Endothelial cell of umbilical vein (primary cell): ENCODE measurements around the gene ADGRG7. TPM values are rescaled to one million over a fixed set of nuclear protein-coding genes. Genes with fewer than 3 reads are reported as not detected.
A peak's percentile ranks its signal among the peaks of the same experiment; 100 is the strongest.

Experiments
- BruUV-seq: library from RNA; stranded (reverse); fragments of 400-500 nt; replicated peaks from 2 replicates; lab custom pipeline; 2021; lab: Mats Ljungman, UMichigan
- CTCF ChIA-PET: fragments of 300-600, 350-600 bp; sonication (Branson Sonifier 250); formaldehyde crosslinking; loops from one replicate; lab custom pipeline; 2021; ENCODE audit warnings: antibody characterized with exemption, inconsistent platforms; lab: Charles Lee
- POLR2A ChIA-PET: fragments of 300-600, 350-600 bp; sonication (Branson Sonifier 250); formaldehyde crosslinking; loops from one replicate; lab custom pipeline; 2021; ENCODE audit warnings: antibody characterized with exemption, inconsistent platforms; lab: Charles Lee
- DNase-seq: peaks from one replicate; pipeline ENCODE4 v3.0.0-alpha.2; 2011; ENCODE audit warnings: low read depth, low spot score
- FAIRE-seq: peaks from 2 replicates; lab custom pipeline; 2011; peaks lifted over from hg19 to GRCh38; lab: Jason Lieb, UNC
- H2AFZ ChIP-seq: 2 replicates; pipeline ENCODE4 v1.6.0; 2012; ENCODE audit warnings: low read depth, low read length, control low read depth, inconsistent platforms
- H3K27ac ChIP-seq: 2 replicates; pipeline ENCODE4 v1.5.1; 2011; ENCODE audit warnings: low read depth, mild to moderate bottlenecking, control low read depth, low read length, moderate library complexity; ENCODE audit not compliant: insufficient read depth
- H3K27me3 ChIP-seq, 2 experiments: 2 replicates each; pipeline versions ENCODE4 v1.6.0 to v1.6.1; 2011; ENCODE audit warnings: low read length in 2 of 2, mixed read lengths in 1 of 2; ENCODE audit not compliant: control insufficient read depth in 2 of 2, insufficient read depth in 2 of 2
- H3K36me3 ChIP-seq, 2 experiments: 2 replicates in 1 of 2; 3 replicates in 1 of 2; pipeline ENCODE4 v1.5.1; 2011; ENCODE audit warnings: low read length in 2 of 2, mild to moderate bottlenecking in 1 of 2, moderate library complexity in 1 of 2; ENCODE audit not compliant: control insufficient read depth in 2 of 2, insufficient read depth in 2 of 2; ENCODE audit errors: extremely low read depth in 1 of 2
- H3K4me1 ChIP-seq: 3 replicates; pipeline ENCODE4 v1.5.1; 2011; ENCODE audit warnings: mild to moderate bottlenecking, low read length; ENCODE audit not compliant: control insufficient read depth, insufficient read depth; ENCODE audit errors: extremely low read depth
- H3K4me2 ChIP-seq: 2 replicates; pipeline ENCODE4 v1.6.1; 2011; ENCODE audit warnings: low read length, control low read depth, mixed read lengths; ENCODE audit not compliant: insufficient read depth
- H3K4me3 ChIP-seq, 3 experiments: fragments of 200-600 bp in 1 of 3; sonication (generic), shearing (Covaris generic) in 1 of 3; replicated peaks in 1 of 3; 2 replicates each; pipeline ENCODE4 v1.5.1; 2011 to 2016; ENCODE audit warnings: control low read depth in 3 of 3, low read length in 3 of 3, mild to moderate bottlenecking in 2 of 3, inconsistent platforms in 1 of 3, low read depth in 1 of 3, moderate library complexity in 1 of 3; ENCODE audit not compliant: insufficient read depth in 1 of 3
- H3K79me2 ChIP-seq: 2 replicates; pipeline ENCODE4 v1.6.0; 2012; ENCODE audit warnings: low read length, inconsistent platforms; ENCODE audit not compliant: control insufficient read depth, insufficient read depth
- H3K9ac ChIP-seq: replicated peaks from 2 replicates; pipeline ENCODE3; 2011; ENCODE audit warnings: low read length, control low read depth; ENCODE audit not compliant: insufficient read depth; ENCODE audit errors: extremely low read depth
- H3K9me1 ChIP-seq: replicated peaks from 3 replicates; pipeline ENCODE4 v1.6.0; 2011; ENCODE audit warnings: mild to moderate bottlenecking, low read length; ENCODE audit not compliant: control insufficient read depth, insufficient read depth; ENCODE audit errors: extremely low read depth
- H3K9me3 ChIP-seq: replicated peaks from 2 replicates; pipeline ENCODE4 v1.5.1; 2012; ENCODE audit warnings: low read length, inconsistent platforms; ENCODE audit not compliant: control insufficient read depth, insufficient read depth
- H4K20me1 ChIP-seq: replicated peaks from 2 replicates; pipeline ENCODE3; 2011; ENCODE audit warnings: mild to moderate bottlenecking, low read length; ENCODE audit not compliant: control insufficient read depth, insufficient read depth; ENCODE audit errors: extremely low read depth
- CTCF ChIP-seq, 2 donors: IDR thresholded peaks; 1 replicate in 1 of 2; 2 replicates in 1 of 2; pipeline ENCODE4 v1.5.1; 2011; ENCODE audit warnings: low read length in 2 of 2, mild to moderate bottlenecking in 2 of 2, moderate library complexity in 2 of 2, control low read depth in 1 of 2, inconsistent platforms in 1 of 2, low read depth in 1 of 2; ENCODE audit not compliant: insufficient read depth in 1 of 2; ENCODE audit errors: extremely low read depth in 1 of 2
- EZH2 ChIP-seq: IDR thresholded peaks from 2 replicates; pipeline ENCODE4 v1.6.1; 2012; ENCODE audit warnings: borderline replicate concordance, low read depth, mild to moderate bottlenecking, moderate library complexity, low read length, inconsistent platforms; ENCODE audit not compliant: severe bottlenecking
- FOS ChIP-seq: IDR thresholded peaks from 2 replicates; pipeline ENCODE4 v1.6.1; 2011; ENCODE audit warnings: mild to moderate bottlenecking, low read length, moderate library complexity, borderline replicate concordance; ENCODE audit not compliant: insufficient read depth
- GATA2 ChIP-seq: IDR thresholded peaks from 2 replicates; pipeline ENCODE4 v1.7.0; 2011; ENCODE audit warnings: low read depth, mild to moderate bottlenecking, moderate library complexity, mixed read lengths, low read length; ENCODE audit not compliant: insufficient read length, insufficient read depth
- JUN ChIP-seq: IDR thresholded peaks from 2 replicates; pipeline ENCODE4 v1.6.1; 2011; ENCODE audit warnings: borderline replicate concordance, low read depth; ENCODE audit not compliant: insufficient read length, insufficient read depth
- MYC ChIP-seq: IDR thresholded peaks from one replicate; pipeline ENCODE4 v1.6.1; 2011; ENCODE audit warnings: mild to moderate bottlenecking, low read depth, low read length
- POLR2A ChIP-seq: IDR thresholded peaks from 2 replicates; pipeline ENCODE4 v1.6.1; 2012; ENCODE audit warnings: low read depth, mild to moderate bottlenecking, control low read depth, low read length
- POLR2AphosphoS5 ChIP-seq: IDR thresholded peaks from 2 replicates; pipeline ENCODE4 v1.6.1; 2012; ENCODE audit warnings: low read depth, mild to moderate bottlenecking, control low read depth, low read length, moderate library complexity; ENCODE audit not compliant: insufficient read depth
- dilution Hi-C: fragments of 300-500 bp; cut with MboI; formaldehyde crosslinking; loops from one replicate; pipeline ENCODE4 v1.15.0; 2019; ENCODE audit warnings: low sequenced_read_pairs; ENCODE audit not compliant: extremely low pct_ligation_motif_present
- intact Hi-C: fragments of 100-400 bp; cut with micrococcal nuclease; formaldehyde crosslinking; loops from one replicate; pipeline ENCODE4 v1.10.0; 2022
- polyA plus RNA-seq, 4 experiments: library from polyadenylated mRNA; depleted of rRNA in 3 of 4; stranded (reverse) in 3 of 4; unstranded in 1 of 4; fragments of >200 nt; gene quantifications; 2 replicates each; pipeline versions ENCODE4 v1.2.1 to v1.2.3, GENCODE V29; 2011 to 2012; ENCODE audit warnings: missing spikeins in 1 of 4
- total RNA-seq: library from RNA; stranded (reverse); gene quantifications from 2 replicates; pipeline ENCODE4 v1.2.3, GENCODE V29; 2021
- TF ChIP-seq, protein P1 (sequence below): IDR thresholded peaks from 2 replicates; pipeline ENCODE4 v1.6.1; 2011; ENCODE audit not compliant: insufficient read depth, insufficient read length

Gene ADGRG7
- total and polyA plus RNA-seq, 2 donors (not counting 3 experiments of a cell fraction or from before 2014, with no cell fraction given): not detected

- POLR2A ChIA-PET: interaction anchor here (0.6 to 0.7 kb wide), 2 partner anchors 9 to 191 kb away, joined by 3 to 5 read pairs; no protein-coding TSS in a partner anchor
Measured at GRCh38 chr3:100708989-100709841, 99.8 kb downstream of the ADGRG7 start, which contains the start of gene TFG. Gene TFG (plus strand): TSS chr3:100709494. CDS start chr3:100713686, 4,192 bp downstream.

GRCh38 chr3:100709842-100710260 lies 100.5 kb downstream of the ADGRG7 start:
- ChIA-PET POLR2A (interaction anchor here (0.7 kb wide), 1 partner anchor 154 kb away, joined by 3 read pairs; no protein-coding TSS in a partner anchor), CTCF (interaction anchor here (1.1 to 2.9 kb wide), 6 partner anchors 16 to 543 kb away, joined by 3 to 26 read pairs (median 9); no protein-coding TSS in a partner anchor)
- Histone ChIP-seq H3K4me3 (peak overlapping the region; percentile 79 to 99 (median 89)), H3K9me1 (no peaks in the 10 kb centered on the region), H3K27me3 (peaks cover 5 to 7% of the 10 kb centered on the region in 2 experiments), H3K4me2 (peak overlapping the region; percentile 98), H3K27ac (peak overlapping the region; percentile 78), H4K20me1 (peaks cover 13% of the 10 kb centered on the region), H3K9ac (peak overlapping the region; percentile 92), H3K79me2 (peaks cover 51% of the 10 kb centered on the region), H3K4me1 (peaks cover 8% of the 10 kb centered on the region), H3K36me3 (peaks cover 3% of the 10 kb centered on the region in 2 experiments), H2AFZ (peak overlapping the region; percentile 15), H3K9me3 (no peaks in the 10 kb centered on the region)
- TF ChIP-seq CTCF (IDR thresholded peaks at IDR 0.05; ENCODE audit: extremely low read depth in 1 of 2, insufficient read depth in 1 of 2, low read depth in 1 of 2, low read length in 2 of 2): no peak
- no peak for TF ChIP-seq JUN
- no peak for TF ChIP-seq POLR2AphosphoS5
- no peak for TF ChIP-seq FOS
- TF ChIP-seq POLR2A: no peak
- no peak for TF ChIP-seq EZH2
- TF ChIP-seq, protein P1, sequence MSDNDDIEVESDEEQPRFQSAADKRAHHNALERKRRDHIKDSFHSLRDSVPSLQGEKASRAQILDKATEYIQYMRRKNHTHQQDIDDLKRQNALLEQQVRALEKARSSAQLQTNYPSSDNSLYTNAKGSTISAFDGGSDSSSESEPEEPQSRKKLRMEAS: no peak
- no peak for TF ChIP-seq MYC
- TF ChIP-seq GATA2: no peak
- intact Hi-C loops: loop anchor here (2.0 to 10.0 kb wide), 3 partner anchors 83 to 309 kb away; partner anchors contain the start of genes LNP1, TMEM45A and TOMM70
- DNase-seq: no peak
- BruUV-seq: no TSS peak
- FAIRE-seq: no peak
- dilution Hi-C loops: no loop called here

More at GRCh38 chr3:100708989-100709841, 99.8 kb downstream of the ADGRG7 start, which contains the start of gene TFG:
- Histone ChIP-seq H3K27ac (peak within 1 kb of the TSS; percentile 78), H3K9me1 (no peaks in the 10 kb centered on the region), H3K4me3 (peak within 1 kb of the TSS; percentile 79 to 99 (median 89)), H3K27me3 (peaks cover 5 to 7% of the 10 kb centered on the region in 2 experiments), H2AFZ (peak within 1 kb of the TSS; percentile 53), H3K4me1 (peaks cover 8% of the 10 kb centered on the region), H3K9ac (peak within 1 kb of the TSS; percentile 92), H3K36me3 (peaks cover 3% of the 10 kb centered on the region in 2 experiments), H3K9me3 (no peaks in the 10 kb centered on the region), H3K4me2 (peak within 1 kb of the TSS; percentile 98), H4K20me1 (peaks cover 13% of the 10 kb centered on the region), H3K79me2 (peaks cover 45% of the 10 kb centered on the region)
- peak; percentile 100 for DNase-seq
- BruUV-seq: no TSS peak
- intact Hi-C loops (loop anchor here (2.0 to 10.0 kb wide), 3 partner anchors 82 to 308 kb away; partner anchors contain the start of genes LNP1, TMEM45A and TOMM70), dilution Hi-C loops (no loop called here)
- peak; percentile 96 for FAIRE-seq
- CTCF ChIA-PET: interaction anchor here (0.6 to 2.9 kb wide), 4 partner anchors 106 to 247 kb away, joined by 3 to 26 read pairs (median 7); no protein-coding TSS in a partner anchor
- TF ChIP-seq, protein P1: peak; percentile 47
- TF ChIP-seq JUN (no peak), POLR2A (peak; percentile 61), POLR2AphosphoS5 (peak; percentile 47)
